H54 (cell line): ENCODE data around the gene KDM2A.
"Not testable (repeated sequence)": the region's sequence is repeated elsewhere in the genome, so short reads cannot be mapped to it uniquely, and the experiment has no call there.

Experiments
- DNase-seq: peaks from one replicate; pipeline ENCODE4 v3.0.0; 2011; ENCODE audit warnings: low spot score, mixed read lengths; ENCODE audit not compliant: insufficient read length
- FAIRE-seq: peaks from 3 replicates; lab custom pipeline; 2011; peaks lifted over from hg19 to GRCh38; lab: Jason Lieb, UNC
- POLR2A ChIP-seq: IDR thresholded peaks from 2 replicates; pipeline ENCODE4 v1.6.1; 2011; ENCODE audit warnings: low read depth, mild to moderate bottlenecking, low read length

The KDM2A gene

GRCh38 chr11:67126986-67127385 is 7.9 kb downstream of the KDM2A start:
- no peak for FAIRE-seq
- no peak for DNase-seq
- no peak for TF ChIP-seq POLR2A

- DNase-seq = not testable (repeated sequence)
Measured at GRCh38 chr11:67130861-67131260, 11.8 kb downstream of the KDM2A start.

GRCh38 chr11:67136156-67136555 is 17.1 kb downstream of the KDM2A start:
- no peak for DNase-seq
- no peak for TF ChIP-seq POLR2A

More at GRCh38 chr11:67130861-67131260, 11.8 kb downstream of the KDM2A start:
- not testable (repeated sequence) for FAIRE-seq

GRCh38 chr11:67138922-67139321 is 19.9 kb downstream of the KDM2A start:
- TF ChIP-seq POLR2A = no peak
- FAIRE-seq = no peak
- DNase-seq = no peak

More at GRCh38 chr11:67136156-67136555, 17.1 kb downstream of the KDM2A start:
- no peak for FAIRE-seq

GRCh38 chr11:67146516-67147226 is 27.6 kb downstream of the KDM2A start:
- TF ChIP-seq POLR2A = no peak
- DNase-seq (no peak), FAIRE-seq (no peak)

- no peak for TF ChIP-seq POLR2A
- DNase-seq (no peak), FAIRE-seq (no peak)
Measured at GRCh38 chr11:67153971-67154370, 34.9 kb downstream of the KDM2A start.

- TF ChIP-seq POLR2A = no peak
- no peak for FAIRE-seq
- DNase-seq = no peak
Measured at GRCh38 chr11:67154726-67155125, 35.7 kb downstream of the KDM2A start.

GRCh38 chr11:67157691-67158090 is 38.6 kb downstream of the KDM2A start:
- no peak for TF ChIP-seq POLR2A
- no peak for FAIRE-seq
- no peak for DNase-seq

- TF ChIP-seq POLR2A = no peak
- no peak for DNase-seq
- no peak for FAIRE-seq
Measured at GRCh38 chr11:67158221-67158620, 39.2 kb downstream of the KDM2A start.

GRCh38 chr11:67160045-67160444 is 41.0 kb downstream of the KDM2A start:
- no peak for TF ChIP-seq POLR2A
- FAIRE-seq (no peak), DNase-seq (no peak)

GRCh38 chr11:67160872-67161783 is 42.1 kb downstream of the KDM2A start:
- no peak for DNase-seq
- no peak for FAIRE-seq

GRCh38 chr11:67163006-67163405 is 43.9 kb downstream of the KDM2A start:
- no peak for TF ChIP-seq POLR2A
- no peak for FAIRE-seq
- DNase-seq = no peak

More at GRCh38 chr11:67160872-67161783, 42.1 kb downstream of the KDM2A start:
- no peak for TF ChIP-seq POLR2A

GRCh38 chr11:67165623-67166022 is 46.6 kb downstream of the KDM2A start:
- DNase-seq = no peak
- no peak for FAIRE-seq
- no peak for TF ChIP-seq POLR2A

GRCh38 chr11:67167091-67167490 is 48.0 kb downstream of the KDM2A start:
- TF ChIP-seq POLR2A = no peak
- DNase-seq (no peak), FAIRE-seq (peak; percentile 48)
